ENCODE measurements around the gene SLC5A5. TPM values are rescaled to one million over a fixed set of nuclear protein-coding genes. Genes with fewer than 3 reads are reported as not detected.

The SLC5A5 gene
- total RNA-seq, 4 donors from 2014 or later: 0.18 to 0.19 TPM; not detected in 2

GRCh38 chr19:17866312-17866963, 5.3 kb upstream of the SLC5A5 start:
- H3K27ac ChIP-seq: peak overlapping the region in 2 of 4 donors; percentile 55 to 65
- H3K9me3 ChIP-seq: no peaks in the 10 kb centered on the region
- TF ChIP-seq CTCF (IDR thresholded peaks at IDR 0.05): no peak
- TF ChIP-seq POLR2A (IDR thresholded peaks at IDR 0.05): no peak
- H3K27me3 ChIP-seq: peaks cover 2 to 26% (median 12%) of the 10 kb centered on the region in 4 donors
- intact Hi-C loops (cut with DNase I): loop anchor here (5.0 kb wide), 2 partner anchors 66 to 131 kb away; partner anchors contain the start of gene CCDC124
- peaks cover 18 to 49% (median 37%) of the 10 kb centered on the region in 3 donors for H3K4me1 ChIP-seq
- no peak overlapping the region for H3K4me3 ChIP-seq
- peaks cover 25 to 44% (median 32%) of the 10 kb centered on the region in 3 donors for H3K36me3 ChIP-seq
- WGBS, 2 donors: 86 to 87% methylated on average over 5 to 7 of the region's 8 CpGs
- DNase-seq: no peak

- no peak for TF ChIP-seq POLR2A (IDR thresholded peaks at IDR 0.05)
- no peak for TF ChIP-seq CTCF (IDR thresholded peaks at IDR 0.05)
- no peak for DNase-seq
- 65 to 73% methylated on average over 6 to 7 of the region's 11 CpGs for WGBS, 2 donors
- intact Hi-C loops (cut with DNase I): loop anchor here (5.0 kb wide), 2 partner anchors 65 to 130 kb away; partner anchors contain the start of gene CCDC124
- H3K4me1 ChIP-seq: peaks cover 16 to 49% (median 33%) of the 10 kb centered on the region in 3 donors
- no peak overlapping the region for H3K4me3 ChIP-seq
- no peak overlapping the region for H3K27ac ChIP-seq
- H3K36me3 ChIP-seq: peaks cover 19 to 39% (median 28%) of the 10 kb centered on the region in 3 donors
- H3K9me3 ChIP-seq: no peaks in the 10 kb centered on the region
- H3K27me3 ChIP-seq: peaks cover 8 to 32% (median 18%) of the 10 kb centered on the region in 4 donors
Measured at GRCh38 chr19:17866964-17867486, 4.7 kb upstream of the SLC5A5 start.

- H3K9me3 ChIP-seq: no peaks in the 10 kb centered on the region
- H3K27me3 ChIP-seq: peaks cover 22 to 48% (median 33%) of the 10 kb centered on the region in 4 donors
- DNase-seq: no peak
- WGBS, 2 donors: 52 to 59% methylated on average over 4 to 6 of the region's 6 CpGs
- intact Hi-C loops (cut with DNase I): loop anchor here (5.0 kb wide), 2 partner anchors 64 to 129 kb away; partner anchors contain the start of gene CCDC124
- H3K36me3 ChIP-seq: peaks cover 4 to 22% (median 12%) of the 10 kb centered on the region in 3 donors
- TF ChIP-seq CTCF (IDR thresholded peaks at IDR 0.05): no peak
- no peak for TF ChIP-seq POLR2A (IDR thresholded peaks at IDR 0.05)
- H3K4me3 ChIP-seq: no peak overlapping the region
- H3K27ac ChIP-seq: no peak overlapping the region
- peaks cover 20 to 49% (median 29%) of the 10 kb centered on the region in 3 donors for H3K4me1 ChIP-seq
Measured at GRCh38 chr19:17868669-17869068, 3.1 kb upstream of the SLC5A5 start.

GRCh38 chr19:17869114-17869608, 2.6 kb upstream of the SLC5A5 start:
- no peak overlapping the region for H3K27ac ChIP-seq
- H3K4me1 ChIP-seq: peaks cover 22 to 49% (median 28%) of the 10 kb centered on the region in 3 donors
- intact Hi-C loops (cut with DNase I): loop anchor here (5.0 kb wide), 2 partner anchors 63 to 128 kb away; partner anchors contain the start of gene CCDC124
- WGBS, 2 donors: 46 to 66% methylated on average over 5 of the region's 11 CpGs
- peaks cover 0 to 17% (median 7%) of the 10 kb centered on the region in 3 donors for H3K36me3 ChIP-seq
- no peak for TF ChIP-seq CTCF (IDR thresholded peaks at IDR 0.05)
- no peak for TF ChIP-seq POLR2A (IDR thresholded peaks at IDR 0.05)
- no peaks in the 10 kb centered on the region for H3K9me3 ChIP-seq
- no peak overlapping the region for H3K4me3 ChIP-seq
- no peak for DNase-seq
- peaks cover 24 to 53% (median 34%) of the 10 kb centered on the region in 4 donors for H3K27me3 ChIP-seq
